Right ventricle myocardium superior (tissue), 1 donor: ENCODE measurements around the gene PPP2R5C. TPM values are rescaled to one million over a fixed set of nuclear protein-coding genes. Genes with fewer than 3 reads are reported as not detected.

ENCODE experiments used
- ATAC-seq: fragments of 200-7000 bp; cut with Tn5 transposase; one replicate; pipeline ENCODE4 v1.9.1; 2020; ENCODE audit warnings: mild to moderate bottlenecking; ENCODE audit not compliant: poor library complexity
- DNase-seq: peaks from one replicate; pipeline ENCODE4 v3.0.0-alpha.2; 2020
- intact Hi-C: fragments of 100-400 bp; cut with DNase I; formaldehyde crosslinking; loops from one replicate; pipeline ENCODE4 v1.11.2; 2022
- total RNA-seq: library from RNA; stranded (reverse); fragmentation: NEBNext Ultra II Directional; extraction: Animal tissue kit (Norgen Biotek cat#: 25700); gene quantifications from one replicate; pipeline ENCODE4 v1.2.1, GENCODE V29; 2021
- donor health status: DM: no; HTN: yes; CAD: no; lungs with severe emphysema.

Gene PPP2R5C
- total RNA-seq, 1 donor from 2014 or later: 169 TPM

GRCh38 chr14:101823066-101823465 lies 61.6 kb downstream of the PPP2R5C start:
- DNase-seq (no peak), ATAC-seq (no peak)
- intact Hi-C loops: no loop called here

- intact Hi-C loops: no loop called here
- ATAC-seq (peak; percentile 54), DNase-seq (no peak)
Observed at GRCh38 chr14:101823511-101824120, 62.1 kb downstream of the PPP2R5C start.

GRCh38 chr14:101824339-101824727 lies 62.8 kb downstream of the PPP2R5C start:
- DNase-seq: no peak
- intact Hi-C loops: no loop called here
- peak; percentile 8 for ATAC-seq

DNA sequence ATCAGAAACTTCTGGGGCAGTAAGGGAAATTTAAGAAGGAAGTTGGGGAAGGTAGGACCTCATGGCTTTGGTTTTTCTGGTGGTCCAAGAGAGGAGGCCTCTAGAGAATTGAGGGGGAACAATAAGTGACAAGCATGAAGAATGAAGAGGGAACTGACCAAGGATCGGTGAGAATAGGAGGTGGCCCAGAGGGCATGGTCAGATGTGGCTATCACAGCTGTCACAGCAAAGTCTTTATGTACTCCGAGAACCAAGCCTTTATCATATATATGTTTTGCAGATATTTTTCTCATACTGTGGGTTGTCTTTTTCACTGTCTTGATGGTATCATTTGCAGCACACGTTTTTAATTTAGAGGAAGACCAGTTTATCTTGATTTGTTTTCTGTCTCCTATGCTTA lies 64.3 kb downstream of the PPP2R5C start:
- intact Hi-C loops: no loop called here
- ATAC-seq: no peak
- DNase-seq: no peak

GRCh38 chr14:101826351-101826750 lies 64.8 kb downstream of the PPP2R5C start:
- no peak for DNase-seq
- ATAC-seq: no peak
- intact Hi-C loops: no loop called here

GRCh38 chr14:101827286-101827685 lies 65.8 kb downstream of the PPP2R5C start:
- no peak for DNase-seq
- intact Hi-C loops: no loop called here
- ATAC-seq: no peak

- intact Hi-C loops: no loop called here
- no peak for DNase-seq
- ATAC-seq: no peak
Observed at GRCh38 chr14:101828046-101828445, 66.5 kb downstream of the PPP2R5C start.

- DNase-seq: no peak
- intact Hi-C loops: no loop called here
- no peak for ATAC-seq
Observed at GRCh38 chr14:101830271-101830670, 68.8 kb downstream of the PPP2R5C start.

DNA sequence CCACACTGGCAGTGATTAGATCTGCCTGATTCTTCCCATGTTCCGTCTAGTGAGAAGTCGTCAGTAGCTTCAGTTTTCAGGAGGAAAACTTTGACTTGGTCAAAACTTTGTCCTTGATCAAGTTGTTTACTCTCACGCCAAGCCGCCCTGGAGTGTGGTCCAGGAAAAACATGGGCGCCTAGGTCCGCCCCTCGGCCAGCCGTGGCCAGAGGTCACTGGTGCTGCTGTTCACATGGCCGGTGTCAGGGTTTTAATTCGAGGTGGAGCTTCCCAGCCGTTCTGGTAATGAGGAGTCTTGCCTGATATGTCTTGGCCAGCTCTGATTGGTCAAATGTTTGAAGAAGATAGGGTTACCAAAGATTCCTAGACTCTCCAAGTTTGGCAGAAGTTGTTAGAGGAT lies 71.5 kb downstream of the PPP2R5C start:
- DNase-seq: no peak
- intact Hi-C loops: no loop called here
- ATAC-seq: no peak

DNA sequence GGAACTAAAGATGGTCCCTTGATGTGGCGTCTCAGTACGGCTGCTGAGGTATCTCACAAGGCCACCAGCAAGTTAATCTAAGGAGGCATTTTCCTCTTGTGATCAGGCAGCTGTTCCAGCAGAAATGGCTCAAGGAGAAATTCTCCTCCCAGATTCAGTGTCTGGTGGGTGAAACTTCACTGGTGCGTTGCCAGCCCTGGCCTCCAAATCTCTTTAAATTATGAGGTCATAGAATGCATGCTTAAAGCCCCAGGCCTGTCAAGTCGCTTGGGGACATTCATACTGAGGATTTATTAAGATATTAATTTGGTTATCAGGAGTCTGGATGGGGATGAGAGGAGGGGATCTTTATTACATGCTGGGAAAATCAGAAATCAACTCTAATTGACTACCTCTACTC lies 72.9 kb downstream of the PPP2R5C start:
- ATAC-seq (no peak), DNase-seq (no peak)
- intact Hi-C loops: no loop called here

DNA sequence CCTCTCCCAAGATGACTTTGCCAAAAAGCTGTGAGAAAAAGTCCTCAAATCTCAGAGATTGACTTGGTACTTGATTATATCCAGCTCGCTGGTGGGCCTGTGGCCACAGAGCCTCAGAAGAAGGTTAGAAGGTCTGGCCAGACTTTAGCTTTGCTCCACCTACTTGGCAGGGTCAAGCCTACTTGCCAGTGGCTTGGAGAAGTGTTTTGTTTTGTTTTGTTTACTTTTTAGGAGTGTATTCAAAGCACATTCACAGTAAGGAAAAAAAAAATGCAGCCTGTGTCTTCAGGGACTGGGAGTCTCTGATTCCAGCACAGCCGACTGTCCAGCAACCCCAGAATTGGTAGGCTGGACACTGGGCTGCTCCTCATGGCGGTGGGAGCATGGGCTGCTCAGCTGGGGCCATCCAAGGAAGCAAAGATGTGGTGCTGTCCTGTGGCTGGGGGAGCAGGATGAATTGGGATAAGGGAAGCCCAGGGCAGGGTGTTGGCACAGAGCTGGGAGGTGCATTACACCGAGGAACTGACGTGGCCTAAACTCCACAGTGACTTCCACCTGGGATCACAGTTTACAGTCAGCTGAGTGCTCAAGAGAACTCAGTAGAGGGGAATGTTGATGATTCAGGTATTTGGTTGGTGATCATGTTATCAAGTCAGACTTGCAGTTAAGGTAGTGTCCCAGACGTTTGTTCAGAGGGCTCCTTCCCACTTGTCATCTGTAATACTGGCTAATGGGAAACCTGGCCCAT lies 73.5 kb downstream of the PPP2R5C start:
- intact Hi-C loops: no loop called here
- DNase-seq: no peak
- ATAC-seq: peak; percentile 11

GRCh38 chr14:101835566-101835965 lies 74.1 kb downstream of the PPP2R5C start:
- DNase-seq (no peak), ATAC-seq (no peak)
- intact Hi-C loops: no loop called here

DNA sequence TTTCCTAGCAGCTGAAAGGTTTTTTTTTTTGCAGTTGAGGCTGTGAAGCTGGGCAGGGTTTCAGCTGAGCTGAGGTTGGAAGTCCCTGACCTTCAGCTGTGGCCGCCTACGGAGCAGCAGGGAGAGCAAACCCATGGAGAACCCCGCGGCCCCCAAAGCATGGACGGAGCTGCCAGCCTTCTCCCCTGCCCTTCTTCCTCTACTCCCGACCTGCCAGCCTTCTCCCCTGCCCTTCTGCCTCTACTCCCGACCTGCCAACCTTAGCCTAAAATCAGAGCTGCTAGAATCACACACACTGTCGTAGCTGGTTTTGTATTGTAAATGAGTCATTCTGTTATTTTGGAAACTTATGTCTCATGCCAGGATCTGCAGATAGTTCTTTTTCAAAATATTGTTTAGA lies 74.6 kb downstream of the PPP2R5C start:
- ATAC-seq (peak; percentile 81), DNase-seq (no peak)
- intact Hi-C loops: no loop called here

GRCh38 chr14:101838476-101838875 lies 77.0 kb downstream of the PPP2R5C start:
- intact Hi-C loops: no loop called here
- no peak for DNase-seq
- no peak for ATAC-seq

DNA sequence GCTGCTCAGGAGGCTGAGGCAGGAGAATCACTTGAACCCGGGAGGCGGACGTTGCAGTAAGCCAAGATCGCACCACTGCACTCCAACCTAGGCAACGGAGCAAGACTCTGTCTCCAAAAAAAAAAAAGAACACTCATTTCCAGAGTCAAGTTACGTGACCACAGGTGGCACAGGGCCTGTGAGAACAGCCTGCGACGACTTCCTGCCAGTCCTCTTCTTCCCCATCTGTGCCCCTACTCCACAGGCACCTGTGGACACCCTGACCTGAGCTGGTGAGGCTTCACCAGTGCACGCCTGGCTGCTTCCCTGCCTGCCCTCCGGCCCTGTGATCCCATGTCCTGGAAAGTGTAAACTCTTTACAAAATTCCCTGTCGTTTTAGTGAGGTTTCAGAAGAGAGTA lies 77.7 kb downstream of the PPP2R5C start:
- no peak for DNase-seq
- no peak for ATAC-seq
- intact Hi-C loops: no loop called here

- DNase-seq (no peak), ATAC-seq (no peak)
Observed at GRCh38 chr14:101839661-101840060, 78.2 kb downstream of the PPP2R5C start.

GRCh38 chr14:101840649-101841369 lies 79.3 kb downstream of the PPP2R5C start:
- intact Hi-C loops: no loop called here
- no peak for ATAC-seq
- no peak for DNase-seq

More at GRCh38 chr14:101839661-101840060, 78.2 kb downstream of the PPP2R5C start:
- intact Hi-C loops: no loop called here

GRCh38 chr14:101843038-101843437 lies 81.5 kb downstream of the PPP2R5C start:
- intact Hi-C loops: no loop called here
- no peak for DNase-seq
- no peak for ATAC-seq

DNA sequence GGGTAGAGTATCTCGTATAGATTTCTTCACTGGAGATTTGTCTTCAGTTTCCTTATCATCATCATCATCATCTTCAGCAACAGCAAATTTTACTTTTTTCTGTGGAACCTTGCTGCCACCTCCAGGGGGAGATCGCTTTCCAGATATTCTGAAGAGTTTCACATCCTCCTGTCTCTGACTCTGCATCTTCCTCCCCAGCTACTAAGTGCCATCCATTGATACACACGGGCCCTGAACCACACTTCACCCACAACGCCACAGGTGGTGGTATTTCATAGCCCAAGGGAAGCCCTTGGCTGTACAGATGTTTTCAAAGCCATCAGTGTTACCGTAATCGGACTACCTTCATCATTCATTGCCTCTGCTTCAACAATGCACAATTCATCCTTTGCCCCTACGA lies 82.2 kb downstream of the PPP2R5C start:
- ATAC-seq (peak; percentile 18), DNase-seq (no peak)
- intact Hi-C loops: no loop called here

DNA sequence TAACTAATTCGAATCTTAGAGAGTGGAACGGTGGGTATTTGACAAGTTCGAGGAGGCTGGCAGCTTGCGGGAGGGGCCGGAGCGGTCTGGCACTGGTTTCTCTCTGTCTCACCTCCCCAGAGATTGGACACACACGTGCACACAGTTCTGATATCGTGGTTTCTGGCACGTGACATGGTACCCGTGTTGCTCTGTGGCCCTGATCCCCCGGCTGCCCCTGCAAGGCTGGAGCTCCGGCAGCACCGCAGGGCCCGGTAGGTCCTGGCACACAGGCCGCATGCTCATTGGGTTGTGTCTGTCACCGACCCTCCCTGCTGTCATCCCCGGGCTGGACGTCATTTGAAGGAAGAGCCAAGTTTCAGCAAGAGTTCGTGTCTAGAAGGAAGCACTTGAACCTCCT lies 82.7 kb downstream of the PPP2R5C start:
- intact Hi-C loops: no loop called here
- DNase-seq (peak; percentile 70), ATAC-seq (peak; percentile 63)
